Measurements from ENCODE around the gene DCHS1. TPM values are rescaled to one million over a fixed set of nuclear protein-coding genes. Genes with fewer than 3 reads are reported as not detected.

Gene DCHS1
- total and polyA plus RNA-seq, 5 donors from 2014 or later: 0.49 to 2.4 (median 1.1) TPM

DNA sequence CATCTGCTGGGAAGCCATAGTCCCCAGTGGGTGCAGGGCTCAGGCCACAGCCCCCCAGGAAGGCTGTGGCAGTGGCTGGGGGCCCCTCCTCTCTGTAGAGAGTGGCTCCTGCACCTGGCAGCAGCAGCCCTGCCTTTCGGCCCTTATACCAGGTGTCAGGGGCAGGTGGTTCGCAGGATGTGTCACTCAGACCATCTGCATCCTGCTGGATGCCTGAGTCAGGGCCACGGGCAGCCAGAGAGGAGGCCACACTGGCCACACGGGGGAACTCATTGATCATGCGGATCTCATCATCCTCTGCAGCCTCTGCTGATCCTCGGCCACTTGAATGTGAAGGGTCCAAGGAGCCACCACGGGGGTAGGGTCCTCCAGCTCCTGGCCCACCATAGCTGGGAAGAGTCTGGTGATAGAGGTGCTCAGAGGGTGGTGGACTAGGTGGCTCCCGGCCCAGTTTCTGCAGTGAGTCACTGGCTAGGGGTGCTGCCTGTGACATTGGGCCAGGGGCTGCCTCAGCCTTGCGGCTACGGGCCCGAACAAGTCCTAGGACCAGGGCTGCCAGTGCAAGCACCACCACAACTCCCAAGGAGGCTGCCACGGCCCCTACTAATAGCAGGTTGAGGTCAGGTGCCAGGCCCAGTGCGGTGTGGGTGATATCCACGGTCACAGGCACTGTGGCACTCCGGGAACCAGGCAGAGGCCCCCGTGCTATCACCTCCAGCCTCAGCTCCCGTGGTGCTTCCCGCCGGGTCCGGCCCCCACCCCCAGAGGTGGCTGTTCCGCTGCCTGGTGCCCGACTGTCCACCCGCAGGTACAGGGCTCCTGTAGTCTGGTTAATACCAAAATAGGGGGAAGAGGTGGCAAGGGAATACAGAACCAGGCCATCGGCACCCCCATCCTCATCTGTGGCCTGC, 33.1 kb downstream of the DCHS1 start:
- H3K9me3 ChIP-seq (ENCODE audit: control insufficient read depth in 2 of 2, low read length in 2 of 2): no peaks in the 10 kb centered on the region
- no peak overlapping the region for H3K27ac Mint-ChIP-seq
- DNase-seq (no peak), ATAC-seq (ENCODE audit: low read depth in 2 of 2) (no peak)
- H3K27ac ChIP-seq (ENCODE audit: insufficient read depth, low read length, poor library complexity, severe bottlenecking): no peak overlapping the region
- H3K36me3 ChIP-seq (ENCODE audit: control insufficient read depth, insufficient read depth, low read length): no peaks in the 10 kb centered on the region
- H3K27me3 Mint-ChIP-seq: no peaks in the 10 kb centered on the region
- H3K4me3 ChIP-seq (ENCODE audit: low read depth, low read length): no peak overlapping the region
- peaks cover 0 to 12% (median 7%) of the 10 kb centered on the region in 4 donors for H3K4me1 Mint-ChIP-seq
- peaks cover 25% of the 10 kb centered on the region for H3K4me1 ChIP-seq (ENCODE audit: control insufficient read depth, insufficient read depth, low read length, poor library complexity, severe bottlenecking)
- no peaks in the 10 kb centered on the region for H3K9me3 Mint-ChIP-seq
- peaks cover 6% of the 10 kb centered on the region for H3K36me3 Mint-ChIP-seq
- H3K27me3 ChIP-seq (ENCODE audit: control insufficient read depth, insufficient read depth, low read length): no peaks in the 10 kb centered on the region
- H3K4me3 Mint-ChIP-seq: no peak overlapping the region

- Mint-ChIP-seq H3K36me3 (peaks cover 6% of the 10 kb centered on the region), H3K9me3 (no peaks in the 10 kb centered on the region), H3K27me3 (no peaks in the 10 kb centered on the region), H3K4me1 (peaks cover 0 to 7% (median 6%) of the 10 kb centered on the region in 4 donors), H3K27ac (peak overlapping the region in 1 of 3 donors; percentile 86), H3K4me3 (no peak overlapping the region)
- H3K4me3 ChIP-seq (ENCODE audit: low read depth, low read length): no peak overlapping the region
- H3K4me1 ChIP-seq (ENCODE audit: control insufficient read depth, insufficient read depth, low read length, poor library complexity, severe bottlenecking): peaks cover 28% of the 10 kb centered on the region
- peaks cover 3% of the 10 kb centered on the region for H3K36me3 ChIP-seq (ENCODE audit: control insufficient read depth, insufficient read depth, low read length)
- no peak overlapping the region for H3K27ac ChIP-seq (ENCODE audit: insufficient read depth, low read length, poor library complexity, severe bottlenecking)
- DNase-seq (no peak), ATAC-seq (ENCODE audit: low read depth in 2 of 2) (no peak)
- no peaks in the 10 kb centered on the region for H3K9me3 ChIP-seq (ENCODE audit: control insufficient read depth in 2 of 2, low read length in 2 of 2)
- H3K27me3 ChIP-seq (ENCODE audit: control insufficient read depth, insufficient read depth, low read length): no peaks in the 10 kb centered on the region
Observed at GRCh38 chr11:6621711-6622211, 33.8 kb downstream of the DCHS1 start.

DNA sequence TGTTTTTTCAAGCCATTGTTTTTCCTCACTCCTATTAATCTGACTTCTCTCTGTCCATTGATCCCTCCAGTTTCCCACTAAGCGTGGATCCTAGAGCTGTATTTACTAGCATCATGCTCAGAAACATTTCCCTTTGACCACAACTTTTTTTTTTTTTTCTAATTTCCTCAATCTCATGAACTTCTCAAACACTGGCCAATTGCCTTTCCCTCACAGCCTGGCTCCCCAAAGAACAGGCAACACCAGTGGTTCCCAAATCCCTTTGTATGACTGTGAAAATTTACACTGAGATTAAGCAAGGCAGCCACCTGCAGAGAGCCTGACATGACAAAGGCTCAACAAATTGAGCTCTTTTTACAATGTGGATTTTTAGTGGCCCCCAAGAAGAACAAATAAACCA, 35.0 kb downstream of the DCHS1 start:
- Histone ChIP-seq H3K27me3 (ENCODE audit: control insufficient read depth, insufficient read depth, low read length) (no peaks in the 10 kb centered on the region), H3K9me3 (ENCODE audit: control insufficient read depth in 2 of 2, low read length in 2 of 2) (no peaks in the 10 kb centered on the region), H3K27ac (ENCODE audit: insufficient read depth, low read length, poor library complexity, severe bottlenecking) (no peak overlapping the region), H3K4me3 (ENCODE audit: low read depth, low read length) (no peak overlapping the region), H3K36me3 (ENCODE audit: control insufficient read depth, insufficient read depth, low read length) (peaks cover 13% of the 10 kb centered on the region), H3K4me1 (ENCODE audit: control insufficient read depth, insufficient read depth, low read length, poor library complexity, severe bottlenecking) (peaks cover 29% of the 10 kb centered on the region)
- H3K9me3 Mint-ChIP-seq: no peaks in the 10 kb centered on the region
- ATAC-seq (ENCODE audit: low read depth in 2 of 2) (no peak), DNase-seq (no peak)
- no peak overlapping the region for H3K4me3 Mint-ChIP-seq
- peaks cover 14% of the 10 kb centered on the region for H3K36me3 Mint-ChIP-seq
- H3K27ac Mint-ChIP-seq: no peak overlapping the region
- H3K4me1 Mint-ChIP-seq: peaks cover 0 to 13% (median 12%) of the 10 kb centered on the region in 4 donors
- no peaks in the 10 kb centered on the region for H3K27me3 Mint-ChIP-seq

DNA sequence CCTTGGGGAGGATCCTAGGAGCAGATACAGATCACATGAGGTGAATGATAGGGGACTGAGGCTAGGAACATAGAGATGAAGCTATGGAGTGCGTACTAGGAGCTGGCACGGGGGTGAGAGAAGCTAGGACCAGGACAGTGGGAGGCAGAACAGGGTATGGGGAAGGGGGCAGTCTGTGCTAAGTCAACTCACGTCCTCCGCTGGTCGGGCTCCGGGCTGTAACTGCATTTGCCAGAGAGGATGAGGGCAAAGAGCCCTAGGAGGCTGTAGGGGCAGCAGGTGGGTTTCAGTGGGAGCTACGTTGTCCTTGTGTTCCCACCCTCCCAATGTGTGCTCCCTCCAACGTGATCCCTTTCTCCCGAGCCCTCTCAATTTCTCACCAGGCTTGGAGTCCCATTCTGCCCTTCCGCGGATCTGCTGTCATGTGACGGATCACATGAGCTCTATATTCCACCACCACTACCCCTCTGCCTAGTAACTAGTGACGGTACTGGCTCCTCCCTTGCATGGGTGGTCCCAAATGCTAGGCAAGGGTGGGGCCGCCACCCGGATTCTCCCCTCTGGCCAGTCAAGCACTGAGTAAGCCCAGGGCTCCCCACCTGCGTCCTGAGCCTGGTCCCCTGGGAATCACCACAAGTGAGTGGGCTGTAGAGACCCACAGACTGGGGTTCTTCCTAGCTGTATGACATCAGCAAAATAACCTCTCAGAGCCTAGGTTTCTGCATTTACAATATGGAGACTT, 36.4 kb downstream of the DCHS1 start, which contains the start of gene TPP1:
TSS of gene TPP1 (minus strand) at position 419 of the 742 bp plus-strand sequence. CDS start at position 397, 22 bp downstream.
- peak within 1 kb of the TSS; percentile 87 for H3K27ac ChIP-seq (ENCODE audit: insufficient read depth, low read length, poor library complexity, severe bottlenecking)
- peak; percentile 89 to 90 for ATAC-seq (ENCODE audit: low read depth in 2 of 2)
- peak within 1 kb of the TSS; percentile 98 for H3K4me3 ChIP-seq (ENCODE audit: low read depth, low read length)
- peaks cover 17% of the 10 kb centered on the region for H3K36me3 Mint-ChIP-seq
- no peaks in the 10 kb centered on the region for H3K27me3 Mint-ChIP-seq
- peaks cover 29% of the 10 kb centered on the region for H3K4me1 ChIP-seq (ENCODE audit: control insufficient read depth, insufficient read depth, low read length, poor library complexity, severe bottlenecking)
- H3K9me3 Mint-ChIP-seq: no peaks in the 10 kb centered on the region
- H3K27me3 ChIP-seq (ENCODE audit: control insufficient read depth, insufficient read depth, low read length): no peaks in the 10 kb centered on the region
- peaks cover 0 to 20% (median 13%) of the 10 kb centered on the region in 4 donors for H3K4me1 Mint-ChIP-seq
- no peak within 1 kb of the TSS for H3K27ac Mint-ChIP-seq
- DNase-seq: peak; percentile 87 to 93 (median 91)
- no peak within 1 kb of the TSS for H3K4me3 Mint-ChIP-seq
- peaks cover 16% of the 10 kb centered on the region for H3K36me3 ChIP-seq (ENCODE audit: control insufficient read depth, insufficient read depth, low read length)
- no peaks in the 10 kb centered on the region for H3K9me3 ChIP-seq (ENCODE audit: control insufficient read depth in 2 of 2, low read length in 2 of 2)

GRCh38 chr11:6618117-6619003, 37.2 kb downstream of the DCHS1 start:
- H3K4me1 ChIP-seq (ENCODE audit: control insufficient read depth, insufficient read depth, low read length, poor library complexity, severe bottlenecking): peaks cover 29% of the 10 kb centered on the region
- ATAC-seq (ENCODE audit: low read depth in 2 of 2): peak; percentile 77 to 79
- Mint-ChIP-seq H3K27me3 (no peaks in the 10 kb centered on the region), H3K36me3 (peaks cover 15% of the 10 kb centered on the region), H3K4me3 (no peak overlapping the region), H3K27ac (no peak overlapping the region), H3K9me3 (no peaks in the 10 kb centered on the region), H3K4me1 (peaks cover 0 to 20% (median 12%) of the 10 kb centered on the region in 4 donors)
- H3K27me3 ChIP-seq (ENCODE audit: control insufficient read depth, insufficient read depth, low read length): no peaks in the 10 kb centered on the region
- peaks cover 16% of the 10 kb centered on the region for H3K36me3 ChIP-seq (ENCODE audit: control insufficient read depth, insufficient read depth, low read length)
- H3K4me3 ChIP-seq (ENCODE audit: low read depth, low read length): peak overlapping the region; percentile 98
- peak; percentile 59 to 91 (median 70) for DNase-seq
- H3K27ac ChIP-seq (ENCODE audit: insufficient read depth, low read length, poor library complexity, severe bottlenecking): peak overlapping the region; percentile 87
- H3K9me3 ChIP-seq (ENCODE audit: control insufficient read depth in 2 of 2, low read length in 2 of 2): no peaks in the 10 kb centered on the region

- no peak overlapping the region for H3K4me3 Mint-ChIP-seq
- Histone ChIP-seq H3K4me1 (ENCODE audit: control insufficient read depth, insufficient read depth, low read length, poor library complexity, severe bottlenecking) (peaks cover 38% of the 10 kb centered on the region), H3K27ac (ENCODE audit: insufficient read depth, low read length, poor library complexity, severe bottlenecking) (peak overlapping the region; percentile 87), H3K27me3 (ENCODE audit: control insufficient read depth, insufficient read depth, low read length) (no peaks in the 10 kb centered on the region), H3K36me3 (ENCODE audit: control insufficient read depth, insufficient read depth, low read length) (peaks cover 16% of the 10 kb centered on the region), H3K9me3 (ENCODE audit: control insufficient read depth in 2 of 2, low read length in 2 of 2) (no peaks in the 10 kb centered on the region), H3K4me3 (ENCODE audit: low read depth, low read length) (peak overlapping the region; percentile 98)
- DNase-seq (no peak), ATAC-seq (ENCODE audit: low read depth in 2 of 2) (no peak)
- H3K36me3 Mint-ChIP-seq: peaks cover 15% of the 10 kb centered on the region
- peaks cover 0 to 20% (median 12%) of the 10 kb centered on the region in 4 donors for H3K4me1 Mint-ChIP-seq
- no peak overlapping the region for H3K27ac Mint-ChIP-seq
- no peaks in the 10 kb centered on the region for H3K27me3 Mint-ChIP-seq
- H3K9me3 Mint-ChIP-seq: no peaks in the 10 kb centered on the region
Observed at GRCh38 chr11:6617315-6617781, 38.3 kb downstream of the DCHS1 start.

All from CD4-positive, CD25-positive, alpha-beta regulatory T cell (primary cell).